Mesendoderm (in vitro differentiated cells): ENCODE results near the gene HHIPL2.

ENCODE experiments used
- DNase-seq: peaks from one replicate; pipeline ENCODE4 v3.0.0; 2013
- H2AK5ac ChIP-seq: 2 replicates; pipeline ENCODE4 v1.6.1; 2013; ENCODE audit warnings: low read length, inconsistent platforms
- H2BK120ac ChIP-seq: 2 replicates; pipeline ENCODE4 v1.6.1; 2013; ENCODE audit warnings: low read depth, mild to moderate bottlenecking, low read length, moderate library complexity, mixed read lengths
- H2BK15ac ChIP-seq: replicated peaks from 2 replicates; pipeline ENCODE4 v1.6.1; 2013; ENCODE audit warnings: low read depth, mild to moderate bottlenecking, moderate library complexity
- H2BK5ac ChIP-seq: 2 replicates; pipeline ENCODE4 v1.6.1; 2013; ENCODE audit warnings: low read length, inconsistent platforms
- H3K18ac ChIP-seq: 2 replicates; pipeline ENCODE4 v1.6.1; 2013; ENCODE audit warnings: mild to moderate bottlenecking, low read length, mixed read lengths
- H3K23ac ChIP-seq: one replicate; pipeline ENCODE4 v1.6.1; 2013; ENCODE audit warnings: low read length
- H3K27ac ChIP-seq: 2 replicates; pipeline ENCODE4 v1.5.1; 2013; ENCODE audit warnings: low read depth, mild to moderate bottlenecking, inconsistent platforms, low read length, moderate library complexity
- H3K27me3 ChIP-seq: 2 replicates; pipeline ENCODE4 v1.6.1; 2013; ENCODE audit warnings: low read length, control low read depth, mild to moderate bottlenecking, inconsistent platforms; ENCODE audit not compliant: insufficient read depth, poor library complexity
- H3K36me3 ChIP-seq: 2 replicates; pipeline ENCODE4 v1.6.1; 2013; ENCODE audit warnings: low read length, inconsistent platforms; ENCODE audit not compliant: control insufficient read depth, insufficient read depth
- H3K4ac ChIP-seq: one replicate; pipeline ENCODE4 v1.6.1; 2013; ENCODE audit warnings: low read depth, mild to moderate bottlenecking, low read length, moderate library complexity
- H3K4me1 ChIP-seq: 2 replicates; pipeline ENCODE4 v1.6.1; 2013; ENCODE audit warnings: low read depth, low read length, inconsistent platforms; ENCODE audit not compliant: control insufficient read depth
- H3K4me2 ChIP-seq: 2 replicates; pipeline ENCODE4 v1.6.1; 2013; ENCODE audit warnings: low read length
- H3K4me3 ChIP-seq: 2 replicates; pipeline ENCODE4 v1.5.1; 2013; ENCODE audit warnings: mild to moderate bottlenecking, low read length
- H3K56ac ChIP-seq: one replicate; pipeline ENCODE4 v1.6.1; 2013; ENCODE audit warnings: low read length
- H3K79me1 ChIP-seq: 2 replicates; pipeline ENCODE4 v1.6.1; 2013; ENCODE audit warnings: low read length, inconsistent platforms
- H3K79me2 ChIP-seq: 2 replicates; pipeline ENCODE4 v1.6.1; 2013; ENCODE audit warnings: mild to moderate bottlenecking, low read length; ENCODE audit not compliant: control insufficient read depth, insufficient read depth
- H3K9ac ChIP-seq: 2 replicates; pipeline ENCODE4 v1.6.1; 2013; ENCODE audit warnings: low read length, inconsistent platforms
- H4K5ac ChIP-seq: one replicate; pipeline ENCODE4 v1.6.1; 2013; ENCODE audit warnings: low read length
- H4K8ac ChIP-seq: one replicate; pipeline ENCODE4 v1.6.1; 2013; ENCODE audit warnings: low read depth, mild to moderate bottlenecking, control low read depth, low read length, moderate library complexity
- whole genome bisulfite sequencing: extraction: QIAGEN DNeasy Blood & Tissue Kit; methylation state at CpG from one replicate; pipeline ENCODE4 v1.1.7; 2013; ENCODE audit warnings: low lambda C conversion rate, missing lambda C conversion rate; ENCODE audit not compliant: insufficient coverage; ENCODE audit errors: extremely low coverage; 5-methylcytosine and 5-hydroxymethylcytosine counted together

The HHIPL2 gene

GRCh38 chr1:222535455-222535854 lies 12.4 kb downstream of the HHIPL2 start:
- no peak overlapping the region for H3K4me3 ChIP-seq
- no peaks in the 10 kb centered on the region for H3K4me1 ChIP-seq
- no peak overlapping the region for H2BK120ac ChIP-seq
- H3K79me2 ChIP-seq: no peaks in the 10 kb centered on the region
- no peak overlapping the region for H4K8ac ChIP-seq
- H3K56ac ChIP-seq: no peak overlapping the region
- no peak overlapping the region for H3K4ac ChIP-seq
- H3K27me3 ChIP-seq: no peaks in the 10 kb centered on the region
- H2AK5ac ChIP-seq: no peak overlapping the region
- no peaks in the 10 kb centered on the region for H3K79me1 ChIP-seq
- no peaks in the 10 kb centered on the region for H3K36me3 ChIP-seq
- H2BK5ac ChIP-seq: no peak overlapping the region
- no peak overlapping the region for H3K18ac ChIP-seq
- no peak overlapping the region for H4K5ac ChIP-seq
- no peak overlapping the region for H3K23ac ChIP-seq
- H2BK15ac ChIP-seq: no peak overlapping the region
- H3K9ac ChIP-seq: no peak overlapping the region
- H3K4me2 ChIP-seq: no peak overlapping the region
- DNase-seq: no peak
- whole genome bisulfite sequencing: 100% methylated on average over 1 of the region's 5 CpGs
- H3K27ac ChIP-seq: no peak overlapping the region

GRCh38 chr1:222530852-222531251 lies 17.1 kb downstream of the HHIPL2 start:
- H3K56ac ChIP-seq: no peak overlapping the region
- no peak overlapping the region for H3K9ac ChIP-seq
- no peaks in the 10 kb centered on the region for H3K4me1 ChIP-seq
- H3K18ac ChIP-seq: no peak overlapping the region
- no peaks in the 10 kb centered on the region for H3K36me3 ChIP-seq
- no peak for DNase-seq
- H2AK5ac ChIP-seq: no peak overlapping the region
- no peak overlapping the region for H3K4me3 ChIP-seq
- H4K5ac ChIP-seq: no peak overlapping the region
- no peak overlapping the region for H3K23ac ChIP-seq
- no peaks in the 10 kb centered on the region for H3K79me1 ChIP-seq
- H3K4me2 ChIP-seq: no peak overlapping the region
- H3K27ac ChIP-seq: no peak overlapping the region
- H3K79me2 ChIP-seq: no peaks in the 10 kb centered on the region
- no peak overlapping the region for H2BK15ac ChIP-seq
- H2BK5ac ChIP-seq: no peak overlapping the region
- WGBS: no CpG with 5 or more reads among the region's 6 CpGs
- no peaks in the 10 kb centered on the region for H3K27me3 ChIP-seq
- no peak overlapping the region for H2BK120ac ChIP-seq
- H4K8ac ChIP-seq: no peak overlapping the region
- no peak overlapping the region for H3K4ac ChIP-seq

GRCh38 chr1:222529916-222530315 lies 18.0 kb downstream of the HHIPL2 start:
- Histone ChIP-seq H3K36me3 (no peaks in the 10 kb centered on the region), H3K18ac (no peak overlapping the region), H3K23ac (no peak overlapping the region), H3K56ac (no peak overlapping the region), H3K79me1 (no peaks in the 10 kb centered on the region), H3K9ac (no peak overlapping the region), H3K4me2 (no peak overlapping the region), H4K8ac (no peak overlapping the region), H3K4me1 (no peaks in the 10 kb centered on the region), H2BK15ac (no peak overlapping the region), H3K4me3 (no peak overlapping the region), H2AK5ac (no peak overlapping the region), H2BK120ac (no peak overlapping the region), H3K27me3 (no peaks in the 10 kb centered on the region), H3K79me2 (no peaks in the 10 kb centered on the region), H3K4ac (no peak overlapping the region), H2BK5ac (no peak overlapping the region), H4K5ac (no peak overlapping the region), H3K27ac (no peak overlapping the region)
- no peak for DNase-seq
- WGBS: no CpG with 5 or more reads among the region's 3 CpGs

- Histone ChIP-seq H3K4me3 (no peak overlapping the region), H3K79me2 (no peaks in the 10 kb centered on the region), H4K8ac (no peak overlapping the region), H3K36me3 (no peaks in the 10 kb centered on the region), H3K9ac (no peak overlapping the region), H3K4me1 (no peaks in the 10 kb centered on the region), H3K4ac (no peak overlapping the region), H2BK15ac (no peak overlapping the region), H3K23ac (no peak overlapping the region), H3K4me2 (no peak overlapping the region), H4K5ac (no peak overlapping the region), H2BK120ac (no peak overlapping the region), H2BK5ac (no peak overlapping the region), H3K79me1 (no peaks in the 10 kb centered on the region), H3K27ac (no peak overlapping the region), H3K56ac (no peak overlapping the region), H3K27me3 (no peaks in the 10 kb centered on the region), H3K18ac (no peak overlapping the region), H2AK5ac (no peak overlapping the region)
- DNase-seq: no peak
- no CpG with 5 or more reads among the region's 3 CpGs for WGBS
These were observed 18.7 kb downstream of the HHIPL2 start for GRCh38 chr1:222529181-222529580.

- WGBS: no CpG with 5 or more reads among the region's 2 CpGs
- H3K27me3 ChIP-seq: no peaks in the 10 kb centered on the region
- no peaks in the 10 kb centered on the region for H3K79me1 ChIP-seq
- H2BK5ac ChIP-seq: no peak overlapping the region
- no peak overlapping the region for H3K23ac ChIP-seq
- H4K8ac ChIP-seq: no peak overlapping the region
- no peak overlapping the region for H3K18ac ChIP-seq
- H3K56ac ChIP-seq: no peak overlapping the region
- no peak overlapping the region for H3K4me2 ChIP-seq
- H3K9ac ChIP-seq: no peak overlapping the region
- H3K4me1 ChIP-seq: no peaks in the 10 kb centered on the region
- no peak overlapping the region for H3K4me3 ChIP-seq
- no peak overlapping the region for H4K5ac ChIP-seq
- no peak for DNase-seq
- H3K36me3 ChIP-seq: no peaks in the 10 kb centered on the region
- no peak overlapping the region for H2BK120ac ChIP-seq
- H3K4ac ChIP-seq: no peak overlapping the region
- no peak overlapping the region for H3K27ac ChIP-seq
- no peaks in the 10 kb centered on the region for H3K79me2 ChIP-seq
- no peak overlapping the region for H2AK5ac ChIP-seq
- no peak overlapping the region for H2BK15ac ChIP-seq
These were observed 22.0 kb downstream of the HHIPL2 start for GRCh38 chr1:222525951-222526350.

- H4K8ac ChIP-seq: no peak overlapping the region
- no peak overlapping the region for H3K4ac ChIP-seq
- H3K36me3 ChIP-seq: no peaks in the 10 kb centered on the region
- H3K23ac ChIP-seq: no peak overlapping the region
- no peak overlapping the region for H3K4me2 ChIP-seq
- H3K4me1 ChIP-seq: no peaks in the 10 kb centered on the region
- no peak overlapping the region for H3K18ac ChIP-seq
- no peak overlapping the region for H3K9ac ChIP-seq
- H3K79me2 ChIP-seq: no peaks in the 10 kb centered on the region
- no CpG with 5 or more reads among the region's 3 CpGs for WGBS
- no peak overlapping the region for H2BK120ac ChIP-seq
- H3K4me3 ChIP-seq: no peak overlapping the region
- no peak overlapping the region for H4K5ac ChIP-seq
- no peak overlapping the region for H3K56ac ChIP-seq
- no peak overlapping the region for H2BK5ac ChIP-seq
- H3K27me3 ChIP-seq: no peaks in the 10 kb centered on the region
- no peak overlapping the region for H2BK15ac ChIP-seq
- no peak overlapping the region for H3K27ac ChIP-seq
- H3K79me1 ChIP-seq: no peaks in the 10 kb centered on the region
- no peak for DNase-seq
- no peak overlapping the region for H2AK5ac ChIP-seq
These were observed 24.1 kb downstream of the HHIPL2 start for GRCh38 chr1:222523852-222524251.
